GM12801 (cell line): Measurements from ENCODE around the gene ABHD12.

Experiments used
- TF ChIP-seq, protein P1 (sequence below): IDR thresholded peaks from one replicate; pipeline ENCODE4 v1.5.1; 2011; ENCODE audit warnings: control low read depth; ENCODE audit not compliant: insufficient read length; ENCODE audit errors: extremely low read depth

Gene ABHD12

DNA sequence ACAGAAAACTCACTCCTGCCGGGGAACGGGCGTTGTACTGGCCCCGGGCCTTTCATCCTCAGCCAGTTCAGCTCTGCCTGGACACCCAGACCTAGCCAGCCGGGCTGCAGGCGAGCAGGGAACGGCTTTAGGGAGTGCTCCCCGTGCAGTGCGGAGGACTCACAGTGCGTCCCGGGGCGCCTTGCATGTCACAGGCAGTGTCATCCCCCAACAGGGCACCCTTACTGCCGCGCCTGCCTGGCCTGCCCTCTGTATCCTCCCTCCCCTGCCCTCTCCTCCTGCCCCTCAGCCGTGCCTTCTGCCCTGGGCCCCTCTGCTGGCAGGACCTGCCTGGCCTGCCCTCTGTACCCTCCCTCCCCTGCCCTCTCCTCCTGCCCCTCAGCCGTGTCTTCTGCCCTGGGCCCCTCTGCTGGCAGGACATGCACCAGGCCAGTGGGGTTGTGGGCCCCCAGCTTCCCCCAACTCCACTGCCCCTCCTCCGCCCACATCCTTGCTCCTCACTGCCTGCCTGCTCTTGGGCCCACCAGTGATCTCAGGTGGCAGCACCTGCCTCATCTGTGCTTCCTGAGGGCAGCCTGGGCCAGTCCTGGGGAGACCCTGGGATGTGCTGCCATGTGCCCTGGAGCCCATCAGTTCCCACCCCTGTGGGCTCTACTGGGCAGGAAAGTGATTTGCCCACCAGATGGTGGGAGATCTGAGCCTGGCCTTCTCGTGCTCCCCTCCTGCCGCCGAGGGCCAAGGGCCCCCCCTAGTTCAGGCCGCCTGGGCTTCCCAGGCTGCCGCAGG, 99.8 kb downstream of the ABHD12 start:
- TF ChIP-seq, protein P1, sequence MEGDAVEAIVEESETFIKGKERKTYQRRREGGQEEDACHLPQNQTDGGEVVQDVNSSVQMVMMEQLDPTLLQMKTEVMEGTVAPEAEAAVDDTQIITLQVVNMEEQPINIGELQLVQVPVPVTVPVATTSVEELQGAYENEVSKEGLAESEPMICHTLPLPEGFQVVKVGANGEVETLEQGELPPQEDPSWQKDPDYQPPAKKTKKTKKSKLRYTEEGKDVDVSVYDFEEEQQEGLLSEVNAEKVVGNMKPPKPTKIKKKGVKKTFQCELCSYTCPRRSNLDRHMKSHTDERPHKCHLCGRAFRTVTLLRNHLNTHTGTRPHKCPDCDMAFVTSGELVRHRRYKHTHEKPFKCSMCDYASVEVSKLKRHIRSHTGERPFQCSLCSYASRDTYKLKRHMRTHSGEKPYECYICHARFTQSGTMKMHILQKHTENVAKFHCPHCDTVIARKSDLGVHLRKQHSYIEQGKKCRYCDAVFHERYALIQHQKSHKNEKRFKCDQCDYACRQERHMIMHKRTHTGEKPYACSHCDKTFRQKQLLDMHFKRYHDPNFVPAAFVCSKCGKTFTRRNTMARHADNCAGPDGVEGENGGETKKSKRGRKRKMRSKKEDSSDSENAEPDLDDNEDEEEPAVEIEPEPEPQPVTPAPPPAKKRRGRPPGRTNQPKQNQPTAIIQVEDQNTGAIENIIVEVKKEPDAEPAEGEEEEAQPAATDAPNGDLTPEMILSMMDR, result no peak

DNA sequence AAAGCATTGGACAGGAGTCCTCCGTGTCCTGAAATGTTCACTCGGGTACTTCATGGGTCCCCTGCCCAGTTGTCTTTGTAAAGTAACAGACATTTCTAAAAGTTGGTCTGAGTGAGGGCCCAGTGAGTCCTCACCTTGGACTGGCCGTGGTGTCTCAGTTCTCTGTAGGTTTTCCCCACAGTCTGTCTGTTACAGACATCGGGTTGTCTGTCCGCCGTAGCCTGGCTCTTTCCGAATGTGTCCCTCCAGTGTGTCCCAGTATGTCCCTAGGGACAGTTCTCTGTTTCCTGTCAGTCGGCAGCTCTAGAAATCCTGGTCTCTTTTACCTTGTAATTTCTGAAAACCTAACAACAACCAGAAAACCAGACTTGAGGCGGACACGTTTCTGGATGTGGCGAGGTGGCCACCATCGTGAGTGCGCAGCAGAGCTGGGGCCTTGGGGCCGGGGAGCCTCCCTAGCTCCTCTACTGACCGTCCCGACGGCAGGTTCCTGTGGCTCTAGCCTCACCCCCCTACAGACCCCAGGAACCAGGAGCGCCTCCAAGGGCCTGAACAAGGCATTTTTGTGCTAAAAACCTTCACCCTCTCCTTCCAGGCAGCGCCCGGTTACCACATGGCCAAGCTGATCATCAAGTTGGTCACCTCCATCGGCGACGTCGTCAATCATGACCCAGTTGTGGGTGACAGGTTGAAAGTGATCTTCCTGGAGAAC, 100.6 kb downstream of the ABHD12 start:
- TF ChIP-seq, protein P1, result no peak

DNA sequence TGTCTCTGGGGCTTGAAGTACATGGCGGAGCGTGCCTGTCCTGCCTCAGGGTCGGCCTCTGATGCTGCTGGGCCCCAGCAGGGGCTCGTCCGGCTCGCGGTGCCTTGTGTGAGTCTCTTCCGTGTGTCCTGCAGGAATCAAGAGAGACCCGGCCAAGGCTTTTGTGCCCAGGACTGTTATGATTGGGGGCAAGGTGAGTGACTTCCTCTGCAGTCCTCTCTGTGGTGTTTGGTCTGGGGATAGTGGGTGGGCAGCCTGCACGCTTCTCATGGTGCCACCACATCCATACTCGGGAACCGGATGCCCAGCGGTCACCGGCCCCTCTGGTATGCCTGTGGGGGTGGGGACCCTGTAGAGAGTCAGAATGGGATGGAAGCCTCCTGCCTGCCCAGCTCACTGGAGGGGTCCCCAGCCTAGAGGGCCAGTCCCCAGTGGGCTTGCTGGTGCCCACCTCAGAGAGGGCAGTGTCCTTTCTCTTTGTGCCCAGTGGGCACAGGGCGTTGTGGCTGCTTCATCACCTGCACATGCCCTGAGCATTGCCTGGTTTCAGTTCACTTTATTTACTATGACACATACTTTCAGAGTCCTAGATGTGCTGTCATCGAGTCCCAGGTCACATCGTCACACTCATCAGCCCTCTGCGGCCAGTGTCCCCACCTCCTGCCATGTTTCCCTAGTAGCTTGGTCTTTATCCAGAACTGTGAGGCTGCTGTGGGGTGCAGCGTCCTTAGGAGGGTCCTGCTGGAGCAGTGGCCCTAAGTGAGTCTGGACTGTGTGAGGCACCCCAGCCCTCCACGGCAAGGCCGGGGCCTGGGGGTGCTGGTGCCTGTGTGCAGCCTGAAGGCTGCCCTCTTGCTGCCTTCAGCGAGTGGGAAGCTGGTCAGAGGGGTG, 102.1 kb downstream of the ABHD12 start:
- TF ChIP-seq, protein P1, result no peak

DNA sequence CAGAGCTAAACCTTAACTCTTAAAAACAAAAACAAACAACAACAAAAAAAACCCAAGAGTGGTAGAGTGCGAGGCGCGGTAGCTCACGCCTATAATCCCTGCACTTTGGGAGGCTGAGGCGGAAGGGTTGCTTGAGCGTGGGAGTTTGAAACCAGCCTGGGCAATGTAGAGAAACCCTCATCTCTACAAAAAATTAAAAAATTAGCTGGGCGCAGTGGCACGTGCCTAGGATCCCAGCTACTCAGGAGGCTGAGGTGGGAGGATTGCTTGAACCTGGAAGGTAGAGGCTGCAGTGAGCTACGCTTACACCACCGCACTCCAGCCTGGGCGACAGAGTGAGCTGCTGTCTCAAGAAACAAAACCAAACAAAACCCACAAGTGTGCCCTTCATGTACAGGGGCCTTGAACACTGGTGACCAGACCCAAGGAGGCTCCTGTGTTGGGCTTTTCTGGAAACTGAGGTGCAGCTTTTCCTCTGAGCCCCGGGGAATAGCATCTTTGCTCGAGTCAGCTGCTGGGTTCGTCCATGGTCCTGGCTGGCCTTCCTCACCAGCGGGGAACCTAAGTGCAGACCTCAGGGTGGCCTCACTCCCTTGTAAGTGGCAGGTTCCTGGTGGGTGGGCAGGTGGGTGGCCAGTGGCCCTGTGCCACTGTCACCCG, 102.9 kb downstream of the ABHD12 start:
- TF ChIP-seq, protein P1, result no peak

DNA sequence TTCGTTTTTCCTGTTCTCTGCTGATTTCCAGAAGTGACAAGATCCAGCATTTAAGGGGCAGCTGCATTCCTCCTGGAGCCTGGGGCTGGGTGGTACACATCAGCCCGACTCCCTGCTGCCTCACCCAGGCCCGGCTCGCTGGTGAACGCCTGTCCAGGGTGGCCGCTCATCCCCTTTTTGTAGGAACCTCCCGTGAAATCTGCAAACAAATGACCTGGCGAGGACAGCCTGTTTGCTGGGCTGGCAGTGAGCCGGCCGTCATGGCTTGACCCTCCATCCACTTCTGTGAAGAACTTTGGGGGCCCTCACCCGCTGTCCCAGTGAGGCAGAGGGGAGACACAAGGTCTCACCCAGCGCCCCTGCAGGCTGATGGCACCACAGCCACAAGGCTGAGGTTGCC, 103.7 kb downstream of the ABHD12 start:
- TF ChIP-seq, protein P1, result no peak

DNA sequence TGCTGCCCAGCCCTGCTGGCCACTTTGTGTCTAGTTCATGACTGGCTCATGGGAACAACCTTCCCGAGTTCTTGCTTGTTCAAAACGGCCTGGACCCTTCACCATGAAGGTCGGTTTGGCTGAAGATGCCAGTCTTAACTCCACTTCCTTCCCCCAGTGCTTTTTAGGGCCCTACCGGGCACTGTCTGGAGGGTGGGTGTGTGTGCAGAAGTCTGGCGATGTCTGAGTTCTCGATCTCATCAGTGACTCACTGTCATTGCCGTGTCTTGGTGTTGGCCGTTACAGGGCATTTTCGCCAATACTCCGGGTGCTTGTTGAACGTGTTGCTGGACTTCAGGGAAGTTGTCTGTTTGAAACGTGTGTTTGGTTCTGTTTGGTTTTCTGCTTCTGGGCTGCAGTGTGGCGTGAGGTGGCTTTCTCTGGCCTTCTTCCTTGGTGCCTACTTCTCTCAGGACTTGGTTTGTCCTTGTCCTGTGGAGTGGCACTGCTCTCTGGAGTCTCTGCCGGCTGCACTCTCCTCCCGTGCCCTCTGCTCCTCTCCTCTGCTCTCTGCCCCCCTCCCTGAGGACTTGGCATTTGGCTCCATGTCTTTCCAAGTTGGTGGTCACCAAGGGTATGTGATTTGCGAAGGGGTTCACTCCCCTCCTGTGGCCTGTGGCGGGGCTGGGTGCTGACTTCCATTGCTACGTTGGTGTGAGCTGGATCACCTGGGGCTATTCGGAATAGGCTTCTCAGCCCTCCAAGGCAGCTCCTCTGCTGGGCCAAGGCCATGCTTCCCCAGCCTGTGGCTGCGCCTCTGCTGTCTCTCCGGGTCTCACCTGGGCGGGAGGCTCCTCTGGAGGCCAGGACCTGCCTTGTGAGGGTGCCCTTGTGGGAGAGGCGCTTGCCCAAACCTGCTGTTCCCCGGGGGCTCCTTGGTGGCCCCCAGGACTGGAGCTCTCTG, 104.5 kb downstream of the ABHD12 start:
- TF ChIP-seq, protein P1, result no peak
